SK-N-SH (cell line): ENCODE data around the gene AGR3. TPM values are rescaled to one million over a fixed set of nuclear protein-coding genes. Genes with fewer than 3 reads are reported as not detected.

Source experiments
- CTCF ChIA-PET: fragments of 300-600, 350-600 bp; formaldehyde crosslinking; extraction: SDS; loops from one replicate; lab custom pipeline; 2021; lab: Yijun Ruan, JAX
- POLR2A ChIA-PET: fragments of 350-600 bp; sonication (Branson Sonifier 250); formaldehyde crosslinking; extraction: SDS; loops from one replicate; lab custom pipeline; 2020; ENCODE audit warnings: antibody characterized with exemption, inconsistent platforms; lab: Yijun Ruan, JAX
- DNase-seq: peaks from one replicate; pipeline ENCODE4 v3.0.0; 2012
- H2AFZ ChIP-seq: fragments of 200-600 bp; sonication (generic); 2 replicates; pipeline ENCODE4 v1.8.1; 2016; ENCODE audit warnings: antibody characterized with exemption, mild to moderate bottlenecking, low read depth
- H3F3A ChIP-seq: fragments of 200-600 bp; sonication (generic); replicated peaks from 2 replicates; pipeline ENCODE3; 2016; ENCODE audit warnings: antibody characterized with exemption, mild to moderate bottlenecking; ENCODE audit not compliant: insufficient read depth
- H3K27ac ChIP-seq, 2 experiments: fragments of 200-500 bp in 1 of 2; fragments of 200-600 bp in 1 of 2; sonication (Bioruptor generic) in 1 of 2; sonication (generic), shearing (Covaris generic) in 1 of 2; 2 replicates each; pipeline versions ENCODE4 v1.5.1 to v1.6.1; 2014 to 2016; ENCODE audit warnings: low read depth in 2 of 2, inconsistent platforms in 1 of 2, low read length in 1 of 2, mild to moderate bottlenecking in 1 of 2, mixed read lengths in 1 of 2
- H3K27me3 ChIP-seq: fragments of 200-600 bp; sonication (generic), shearing (Covaris generic); 2 replicates; pipeline ENCODE4 v1.6.1; 2016; ENCODE audit warnings: mixed run types; ENCODE audit not compliant: insufficient read depth
- H3K36me3 ChIP-seq, 2 experiments: fragments of 200-500 bp in 1 of 2; fragments of 200-600 bp in 1 of 2; sonication (Bioruptor generic) in 1 of 2; sonication (generic) in 1 of 2; replicated peaks in 1 of 2; 2 replicates each; pipeline versions ENCODE3 to v1.5.1; 2014 to 2016; ENCODE audit warnings: low read length in 1 of 2, mild to moderate bottlenecking in 1 of 2; ENCODE audit not compliant: insufficient read depth in 2 of 2, control insufficient read depth in 1 of 2
- H3K4me1 ChIP-seq, 2 experiments: fragments of 200-500 bp in 1 of 2; fragments of 200-600 bp in 1 of 2; sonication (Bioruptor generic) in 1 of 2; sonication (generic), shearing (Covaris generic) in 1 of 2; 2 replicates each; pipeline versions ENCODE4 v1.5.1 to v1.6.1; 2014 to 2016; ENCODE audit warnings: low read depth in 1 of 2, low read length in 1 of 2, mixed run types in 1 of 2; ENCODE audit not compliant: insufficient read depth in 2 of 2, control insufficient read depth in 1 of 2
- H3K4me2 ChIP-seq: fragments of 200-600 bp; sonication (generic), shearing (Covaris generic); 2 replicates; pipeline ENCODE4 v1.6.1; 2017; ENCODE audit warnings: mixed run types
- H3K4me3 ChIP-seq, 2 experiments: fragments of 200-500 bp in 1 of 2; fragments of 200-600 bp in 1 of 2; sonication (Bioruptor generic) in 1 of 2; sonication (generic), shearing (Covaris generic) in 1 of 2; 2 replicates each; pipeline versions ENCODE4 v1.5.1 to v1.8.1; 2014 to 2016; ENCODE audit warnings: low read depth in 2 of 2, inconsistent platforms in 1 of 2, low read length in 1 of 2, mild to moderate bottlenecking in 1 of 2, mixed read lengths in 1 of 2, moderate library complexity in 1 of 2
- H3K79me2 ChIP-seq: fragments of 200-600 bp; sonication (generic); 2 replicates; pipeline ENCODE4 v1.8.1; 2017; ENCODE audit warnings: mild to moderate bottlenecking; ENCODE audit not compliant: insufficient read depth
- H3K9ac ChIP-seq: fragments of 200-600 bp; sonication (generic); 2 replicates; pipeline ENCODE4 v1.6.1; 2017; ENCODE audit warnings: mixed run types
- H3K9me2 ChIP-seq: fragments of 200-600 bp; sonication (generic); 2 replicates; pipeline ENCODE4 v1.6.1; 2017; ENCODE audit warnings: mixed run types
- H3K9me3 ChIP-seq: fragments of 200-600 bp; sonication (generic); 2 replicates; pipeline ENCODE4 v1.6.1; 2017; ENCODE audit warnings: mixed run types, mild to moderate bottlenecking, moderate library complexity
- H4K20me1 ChIP-seq: fragments of 200-600 bp; sonication (generic); 2 replicates; pipeline ENCODE4 v1.6.1; 2017; ENCODE audit warnings: mild to moderate bottlenecking, mixed run types; ENCODE audit not compliant: insufficient read depth
- CHD2 ChIP-seq: fragments of 150-350 bp; IDR thresholded peaks from 2 replicates; pipeline ENCODE4 v1.6.1; 2018; ENCODE audit warnings: low read length; ENCODE audit not compliant: partially characterized antibody
- EZH2phosphoT487 ChIP-seq: fragments of 200-600 bp; sonication (generic); IDR thresholded peaks from 2 replicates; pipeline ENCODE4 v1.6.1; 2017; ENCODE audit warnings: low read depth, mixed run types, mild to moderate bottlenecking, antibody characterized with exemption, moderate library complexity, borderline replicate concordance
- GATA2 ChIP-seq: sonication (generic); formaldehyde crosslinking; IDR thresholded peaks from 2 replicates; pipeline ENCODE4 v1.5.0; 2020; ENCODE audit warnings: mild to moderate bottlenecking, missing genetic modification reagents
- JUND ChIP-seq: IDR thresholded peaks from 2 replicates; pipeline ENCODE4 v1.4.0; 2012
- MEF2A ChIP-seq: IDR thresholded peaks from 2 replicates; pipeline ENCODE4 v1.4.0; 2012; ENCODE audit warnings: low read depth, borderline replicate concordance
- MXI1 ChIP-seq: IDR thresholded peaks from 2 replicates; pipeline ENCODE4 v1.6.1; 2012; ENCODE audit warnings: mild to moderate bottlenecking, low read depth, low read length, improper control_type of control experiment
- NFIC ChIP-seq: IDR thresholded peaks from 2 replicates; pipeline ENCODE4 v1.4.0; 2012; ENCODE audit warnings: borderline replicate concordance
- NRF1 ChIP-seq: IDR thresholded peaks from 2 replicates; pipeline ENCODE4 v1.6.1; 2012; ENCODE audit warnings: low read depth, mild to moderate bottlenecking, low read length
- PBX3 ChIP-seq: IDR thresholded peaks from 2 replicates; pipeline ENCODE4; 2012
- POLR2AphosphoS5 ChIP-seq: IDR thresholded peaks from 2 replicates; pipeline ENCODE4 v1.6.1; 2012; ENCODE audit warnings: low read depth, low read length
- RAD21 ChIP-seq: IDR thresholded peaks from 2 replicates; pipeline ENCODE4 v1.6.1; 2012; ENCODE audit warnings: mild to moderate bottlenecking, low read length
- RCOR1 ChIP-seq: fragments of 150-350 bp; IDR thresholded peaks from 2 replicates; pipeline ENCODE4 v1.6.1; 2017; ENCODE audit warnings: antibody characterized with exemption, low read length
- REST ChIP-seq: IDR thresholded peaks from 2 replicates; pipeline ENCODE4 v1.6.1; 2012; ENCODE audit warnings: mild to moderate bottlenecking, low read depth, low read length, moderate library complexity
- RXRA ChIP-seq: IDR thresholded peaks from 2 replicates; pipeline ENCODE4 v1.4.0; 2012; ENCODE audit warnings: low read depth, mild to moderate bottlenecking, borderline replicate concordance
- TEAD4 ChIP-seq: IDR thresholded peaks from 2 replicates; pipeline ENCODE4 v1.4.0; 2012; ENCODE audit warnings: mild to moderate bottlenecking, borderline replicate concordance; ENCODE audit not compliant: insufficient read depth
- USF1 ChIP-seq: IDR thresholded peaks from 2 replicates; pipeline ENCODE4 v1.4.0; 2012; ENCODE audit warnings: low read depth, borderline replicate concordance
- YY1 ChIP-seq: IDR thresholded peaks from 2 replicates; pipeline ENCODE4 v1.4.0; 2012; ENCODE audit warnings: low read depth, mild to moderate bottlenecking
- ZBTB33 ChIP-seq: IDR thresholded peaks from 2 replicates; pipeline ENCODE4 v1.4.0; 2012; ENCODE audit warnings: low read depth, borderline replicate concordance
- WGBS: methylation state at CpG from one replicate; pipeline ENCODE4 v1.1.6; 2017; ENCODE audit warnings: low lambda C conversion rate; 5-methylcytosine and 5-hydroxymethylcytosine counted together
- polyA plus RNA-seq, 3 experiments: library from polyadenylated mRNA; depleted of rRNA; stranded (reverse); fragments of >200 nt; gene quantifications; 2 replicates each; pipeline ENCODE4 v1.2.3, GENCODE V29; 2012

AGR3 gene
- polyA plus RNA-seq, 1 of the 3 experiments (the other 2 are of a cell fraction) = not detected

GRCh38 chr7:16900209-16900768 is 18.5 kb upstream of the AGR3 start:
- Histone ChIP-seq H2AFZ (no peak overlapping the region), H3K27ac (no peak overlapping the region), H3K9me2 (no peaks in the 10 kb centered on the region), H3K4me3 (no peak overlapping the region), H3F3A (no peaks in the 10 kb centered on the region), H4K20me1 (no peaks in the 10 kb centered on the region), H3K4me2 (no peak overlapping the region), H3K79me2 (no peaks in the 10 kb centered on the region), H3K36me3 (no peaks in the 10 kb centered on the region), H3K27me3 (no peaks in the 10 kb centered on the region), H3K9ac (no peak overlapping the region), H3K9me3 (no peaks in the 10 kb centered on the region; the same call in 1 of the 2 replicates), H3K4me1 (no peaks in the 10 kb centered on the region)
- TF ChIP-seq MXI1 (no peak), RAD21 (no peak), MEF2A (no peak), YY1 (no peak), REST (no peak), NFIC (no peak), USF1 (no peak), CHD2 (no peak), ZBTB33 (no peak), NRF1 (no peak), PBX3 (no peak), POLR2AphosphoS5 (no peak), RXRA (no peak), RCOR1 (no peak), TEAD4 (no peak), JUND (no peak), GATA2 (CRISPR knock-in tag) (no peak), EZH2phosphoT487 (no peak)
- no peak for DNase-seq
- WGBS = 12% methylated on average over 4 of the region's 4 CpGs
- ChIA-PET CTCF (interaction anchor here (1.8 kb wide), 1 partner anchor 18 kb away, joined by 7 read pairs; no protein-coding TSS in a partner anchor), POLR2A (no interaction called here)
